Heart left ventricle (tissue), 16 donors: ENCODE measurements around the gene TXNDC8. TPM values are rescaled to one million over a fixed set of nuclear protein-coding genes. Genes with fewer than 3 reads are reported as not detected.

Source experiments
- ATAC-seq, 4 donors: fragments of 200-7000 bp; cut with Tn5 transposase; one replicate each; pipeline ENCODE4 v1.9.1; 2020 to 2022; ENCODE audit warnings: moderate library complexity in 4 of 4, mild to moderate bottlenecking in 3 of 4, moderate number of reproducible peaks in 1 of 4
- DNase-seq, 5 donors: peaks; one replicate each; pipeline ENCODE4 v3.0.0-alpha.2; 2020
- H3K27ac ChIP-seq, 12 donors: fragments of 200-600 bp; sonication (generic) in 4 of 12; one replicate each; pipeline versions ENCODE4 v1.5.0 to v1.8.0; 2016 to 2022; ENCODE audit warnings: mild to moderate bottlenecking in 2 of 12
- H3K27me3 ChIP-seq, 9 donors: fragments of 200-600 bp; sonication (generic) in 2 of 9; one replicate each; pipeline versions ENCODE4 v1.5.1 to v1.8.0; 2016 to 2022; ENCODE audit warnings: mild to moderate bottlenecking in 3 of 9
- H3K36me3 ChIP-seq, 9 donors: fragments of 200-600 bp; sonication (generic) in 2 of 9; one replicate each; pipeline versions ENCODE4 v1.5.0 to v1.8.0; 2018 to 2022; ENCODE audit warnings: mild to moderate bottlenecking in 2 of 9
- H3K4me1 ChIP-seq, 12 donors: fragments of 200-600 bp; sonication (generic) in 4 of 12; one replicate each; pipeline versions ENCODE4 v1.5.0 to v1.8.0; 2016 to 2022; ENCODE audit warnings: mild to moderate bottlenecking in 3 of 12
- H3K4me3 ChIP-seq, 12 donors: fragments of 200-600 bp; sonication (generic) in 4 of 12; one replicate each; pipeline versions ENCODE4 v1.5.0 to v1.8.0; 2017 to 2022; ENCODE audit warnings: mild to moderate bottlenecking in 9 of 12, moderate library complexity in 4 of 12
- H3K9me3 ChIP-seq, 12 donors: fragments of 200-600 bp; sonication (generic) in 4 of 12; one replicate each; pipeline versions ENCODE4 v1.5.0 to v1.8.0; 2016 to 2022; ENCODE audit warnings: mild to moderate bottlenecking in 1 of 12
- CTCF ChIP-seq, 12 donors: fragments of 200-600 bp; sonication (generic) in 4 of 12; IDR thresholded peaks; one replicate each; pipeline versions ENCODE4 v1.5.0 to v1.8.0; 2018 to 2022; ENCODE audit warnings: antibody characterized with exemption in 12 of 12, mild to moderate bottlenecking in 5 of 12
- POLR2A ChIP-seq, 2 donors: fragments of 450-650 bp; IDR thresholded peaks; one replicate each; pipeline ENCODE4 v1.6.1; 2017; ENCODE audit warnings: antibody characterized with exemption in 2 of 2, mild to moderate bottlenecking in 2 of 2, moderate library complexity in 2 of 2
- WGBS, 4 donors: extraction: QIAGEN DNeasy Blood & Tissue Kit in 2 of 4; methylation state at CpG; one replicate each; pipeline versions ENCODE4 v1.1.5 to v1.1.7; 2013 to 2018; 5-methylcytosine and 5-hydroxymethylcytosine counted together
- intact Hi-C, 10 donors: fragments of 100-400 bp; cut with DNase I; formaldehyde crosslinking; loops; one replicate each; pipeline versions ENCODE4 v1.11.1 to v1.14.2; 2022
- polyA plus RNA-seq, 2 donors: library from polyadenylated mRNA; stranded (reverse); fragments of 200-250 nt; gene quantifications; one replicate each; pipeline ENCODE4 v1.2.3, GENCODE V29; 2013
- total RNA-seq, 9 donors: library from RNA; depleted of rRNA in 2 of 9; stranded (reverse); fragments of >200 nt in 2 of 9; fragmentation: NEBNext Ultra II Directional in 3 of 9; extraction: Animal tissue kit (Norgen Biotek cat#: 25700) in 3 of 9; gene quantifications; one replicate each; pipeline versions ENCODE4 v1.1.0 to v1.2.4, GENCODE V29; 2016 to 2023
- donor health status: ischemic (EF 13 %, LVEDD 7.1; RV severe dilation, severe dysfunction).
- donor health status: healthy with polysubstance abuse.
- donor health status: DM: no; HTN: yes; CAD: no.
- donor health status: DM: no; HTN: no; CAD: no.
- donor health status: ischemic (EF 25% LVEDD 6.9; RV normal size, moderate dysfunction).
- donor health status: ischemic (EF 25% LVEDD 5.7; RV mildly dilated, moderate dysfunction).
- donor health status: healthy.
- donor health status: DM: yes; HTN: yes; CAD: no.
- donor health status: ischemic (EF 35%, LVEDD 5.7; RV mildly dilated, moderate dysfunction).
- donor health status: nonischemic (EF 11% LVEDD 7.7; RV severe dilation, severe dysfunction).
- donor health status: DM: yes; HTN: yes; CAD: no.
- donor health status: PGD.
- donor health status: ischemic (EF 29% LVEDD 5.4; RV normal size, mild dysfunction).
- donor health status: nonischemic (EF 23%, LVEDD 6.1; RV moderate dilation, normal function).

TXNDC8 gene
- total and polyA plus RNA-seq, 11 donors, result not detected

- Histone ChIP-seq H3K9me3 (peaks cover 0 to 7% (median 0%) of the 10 kb centered on the region in 12 donors), H3K36me3 (no peaks in the 10 kb centered on the region), H3K27ac (no peak overlapping the region), H3K4me3 (no peak overlapping the region), H3K27me3 (no peaks in the 10 kb centered on the region), H3K4me1 (peaks cover 0 to 3% (median 0%) of the 10 kb centered on the region in 12 donors)
- DNase-seq (no peak), ATAC-seq (no peak)
- intact Hi-C loops, result no loop called here
- TF ChIP-seq CTCF (IDR thresholded peaks at IDR 0.05) (no peak), POLR2A (IDR thresholded peaks at IDR 0.05) (no peak)
- 78 to 84% (median 83%) methylated on average over 4 of the region's 4 CpGs for WGBS, 4 donors
These were observed 19.2 kb upstream of the TXNDC8 start for GRCh38 chr9:110356639-110357395.

GRCh38 chr9:110355911-110356310, 18.2 kb upstream of the TXNDC8 start:
- no peak for TF ChIP-seq POLR2A (IDR thresholded peaks at IDR 0.05)
- TF ChIP-seq CTCF (IDR thresholded peaks at IDR 0.05), result no peak
- Histone ChIP-seq H3K4me1 (peaks cover 0 to 3% (median 0%) of the 10 kb centered on the region in 12 donors), H3K27me3 (no peaks in the 10 kb centered on the region), H3K9me3 (peaks cover 0 to 7% (median 0%) of the 10 kb centered on the region in 12 donors), H3K27ac (no peak overlapping the region), H3K4me3 (no peak overlapping the region), H3K36me3 (no peaks in the 10 kb centered on the region)
- DNase-seq (no peak), ATAC-seq (no peak)
- whole genome bisulfite sequencing, 4 donors, result 74 to 95% (median 88%) methylated on average over 2 of the region's 2 CpGs
- intact Hi-C loops, result no loop called here

- WGBS, 4 donors, result 30 to 53% (median 43%) methylated on average over 1 of the region's 1 CpG
These were observed 13.4 kb upstream of the TXNDC8 start for GRCh38 chr9:110351009-110351467.

More at GRCh38 chr9:110351009-110351467, 13.4 kb upstream of the TXNDC8 start:
- TF ChIP-seq POLR2A (IDR thresholded peaks at IDR 0.05) (no peak), CTCF (IDR thresholded peaks at IDR 0.05) (no peak)
- no peaks in the 10 kb centered on the region for H3K36me3 ChIP-seq
- H3K4me3 ChIP-seq, result no peak overlapping the region
- no peak overlapping the region for H3K27ac ChIP-seq
- DNase-seq (no peak), ATAC-seq (peak in 3 of 4 donors; percentile 48 to 81 (median 80))
- intact Hi-C loops, result no loop called here
- no peaks in the 10 kb centered on the region for H3K27me3 ChIP-seq
- H3K4me1 ChIP-seq, result no peaks in the 10 kb centered on the region
- no peaks in the 10 kb centered on the region for H3K9me3 ChIP-seq
